ENCODE data around the gene SIGLEC15.

DNA sequence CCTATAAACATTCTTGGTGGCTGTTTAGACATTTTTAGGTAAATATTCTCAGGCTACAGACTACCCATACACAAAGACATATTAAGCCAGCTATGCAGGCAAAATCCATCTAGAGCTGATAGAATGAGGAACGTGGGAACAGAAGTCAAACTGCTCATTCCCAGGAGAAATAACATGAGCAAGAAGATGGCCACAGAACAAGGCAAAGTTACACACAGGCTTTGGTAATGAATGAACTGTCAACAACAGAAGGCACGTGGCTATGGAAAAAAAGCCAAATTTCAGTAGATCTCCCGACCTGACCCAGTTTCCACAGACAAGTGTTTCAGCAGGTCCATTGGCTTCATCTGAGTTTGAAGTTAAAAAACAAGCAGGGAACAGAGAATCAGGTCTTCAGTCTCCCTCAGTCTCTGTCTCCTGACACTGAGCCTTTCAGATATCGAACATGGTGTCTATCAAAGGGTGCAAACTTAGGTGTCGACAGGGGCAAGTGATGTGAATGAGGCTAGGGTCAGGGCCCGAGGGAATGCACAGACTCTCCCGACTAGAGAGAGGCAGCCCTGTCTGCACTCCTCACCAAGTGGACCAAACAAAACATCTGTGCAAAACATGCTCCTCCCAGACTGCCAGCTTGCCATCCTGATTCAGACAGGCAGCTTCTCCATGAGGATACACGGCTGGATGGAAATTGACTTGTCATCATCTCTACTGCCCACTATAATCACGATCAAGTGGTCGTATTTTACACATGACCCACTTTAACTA is 25.9 kb downstream of the SIGLEC15 start:
- TF ChIP-seq, protein P1, sequence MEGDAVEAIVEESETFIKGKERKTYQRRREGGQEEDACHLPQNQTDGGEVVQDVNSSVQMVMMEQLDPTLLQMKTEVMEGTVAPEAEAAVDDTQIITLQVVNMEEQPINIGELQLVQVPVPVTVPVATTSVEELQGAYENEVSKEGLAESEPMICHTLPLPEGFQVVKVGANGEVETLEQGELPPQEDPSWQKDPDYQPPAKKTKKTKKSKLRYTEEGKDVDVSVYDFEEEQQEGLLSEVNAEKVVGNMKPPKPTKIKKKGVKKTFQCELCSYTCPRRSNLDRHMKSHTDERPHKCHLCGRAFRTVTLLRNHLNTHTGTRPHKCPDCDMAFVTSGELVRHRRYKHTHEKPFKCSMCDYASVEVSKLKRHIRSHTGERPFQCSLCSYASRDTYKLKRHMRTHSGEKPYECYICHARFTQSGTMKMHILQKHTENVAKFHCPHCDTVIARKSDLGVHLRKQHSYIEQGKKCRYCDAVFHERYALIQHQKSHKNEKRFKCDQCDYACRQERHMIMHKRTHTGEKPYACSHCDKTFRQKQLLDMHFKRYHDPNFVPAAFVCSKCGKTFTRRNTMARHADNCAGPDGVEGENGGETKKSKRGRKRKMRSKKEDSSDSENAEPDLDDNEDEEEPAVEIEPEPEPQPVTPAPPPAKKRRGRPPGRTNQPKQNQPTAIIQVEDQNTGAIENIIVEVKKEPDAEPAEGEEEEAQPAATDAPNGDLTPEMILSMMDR (IDR thresholded peaks at IDR 0.05; ENCODE audit: insufficient read depth, low read length) = no peak
- TF ChIP-seq POLR2AphosphoS5 (IDR thresholded peaks at IDR 0.05; ENCODE audit: low read depth) (no peak), GABPA (IDR thresholded peaks at IDR 0.05; ENCODE audit: low read depth) (no peak)
- TF ChIP-seq, protein P2, sequence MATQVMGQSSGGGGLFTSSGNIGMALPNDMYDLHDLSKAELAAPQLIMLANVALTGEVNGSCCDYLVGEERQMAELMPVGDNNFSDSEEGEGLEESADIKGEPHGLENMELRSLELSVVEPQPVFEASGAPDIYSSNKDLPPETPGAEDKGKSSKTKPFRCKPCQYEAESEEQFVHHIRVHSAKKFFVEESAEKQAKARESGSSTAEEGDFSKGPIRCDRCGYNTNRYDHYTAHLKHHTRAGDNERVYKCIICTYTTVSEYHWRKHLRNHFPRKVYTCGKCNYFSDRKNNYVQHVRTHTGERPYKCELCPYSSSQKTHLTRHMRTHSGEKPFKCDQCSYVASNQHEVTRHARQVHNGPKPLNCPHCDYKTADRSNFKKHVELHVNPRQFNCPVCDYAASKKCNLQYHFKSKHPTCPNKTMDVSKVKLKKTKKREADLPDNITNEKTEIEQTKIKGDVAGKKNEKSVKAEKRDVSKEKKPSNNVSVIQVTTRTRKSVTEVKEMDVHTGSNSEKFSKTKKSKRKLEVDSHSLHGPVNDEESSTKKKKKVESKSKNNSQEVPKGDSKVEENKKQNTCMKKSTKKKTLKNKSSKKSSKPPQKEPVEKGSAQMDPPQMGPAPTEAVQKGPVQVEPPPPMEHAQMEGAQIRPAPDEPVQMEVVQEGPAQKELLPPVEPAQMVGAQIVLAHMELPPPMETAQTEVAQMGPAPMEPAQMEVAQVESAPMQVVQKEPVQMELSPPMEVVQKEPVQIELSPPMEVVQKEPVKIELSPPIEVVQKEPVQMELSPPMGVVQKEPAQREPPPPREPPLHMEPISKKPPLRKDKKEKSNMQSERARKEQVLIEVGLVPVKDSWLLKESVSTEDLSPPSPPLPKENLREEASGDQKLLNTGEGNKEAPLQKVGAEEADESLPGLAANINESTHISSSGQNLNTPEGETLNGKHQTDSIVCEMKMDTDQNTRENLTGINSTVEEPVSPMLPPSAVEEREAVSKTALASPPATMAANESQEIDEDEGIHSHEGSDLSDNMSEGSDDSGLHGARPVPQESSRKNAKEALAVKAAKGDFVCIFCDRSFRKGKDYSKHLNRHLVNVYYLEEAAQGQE (IDR thresholded peaks at IDR 0.05; ENCODE audit: insufficient replicate concordance, low read depth) = no peak

Measured in HL-60 (cell line).